Muscle layer of colon (tissue), 2 donors: ENCODE measurements around the gene KIF21A.

Source experiments
- H3K27ac ChIP-seq: one replicate; pipeline ENCODE4 v1.7.0; 2013; ENCODE audit warnings: low read depth, mild to moderate bottlenecking, low read length, moderate library complexity
- H3K27me3 ChIP-seq, 2 donors: one replicate each; pipeline ENCODE4 v1.7.0; 2013; ENCODE audit warnings: low read length in 2 of 2, mild to moderate bottlenecking in 2 of 2; ENCODE audit not compliant: insufficient read depth in 2 of 2, control insufficient read depth in 1 of 2
- H3K36me3 ChIP-seq: one replicate; pipeline ENCODE4 v1.7.0; 2013; ENCODE audit warnings: mild to moderate bottlenecking, low read length; ENCODE audit not compliant: insufficient read depth
- H3K4me1 ChIP-seq: one replicate; pipeline ENCODE4 v1.7.0; 2013; ENCODE audit warnings: mild to moderate bottlenecking, low read length; ENCODE audit not compliant: insufficient read depth
- H3K4me3 ChIP-seq, 2 donors: one replicate each; pipeline ENCODE4 v1.7.0; 2013; ENCODE audit warnings: low read length in 2 of 2, low read depth in 1 of 2, mild to moderate bottlenecking in 1 of 2, moderate library complexity in 1 of 2
- H3K9ac ChIP-seq: one replicate; pipeline ENCODE4 v1.7.0; 2013; ENCODE audit warnings: low read length
- H3K9me3 ChIP-seq: one replicate; pipeline ENCODE4 v1.7.0; 2013; ENCODE audit warnings: mild to moderate bottlenecking, low read length
- donor health status: abdominal sarcoma.
- donor health status: Adenocarcinoma of cecum.

Gene KIF21A

GRCh38 chr12:39404000-39404399, 38.9 kb downstream of the KIF21A start:
- Histone ChIP-seq H3K4me1 (no peaks in the 10 kb centered on the region), H3K9me3 (no peaks in the 10 kb centered on the region), H3K27ac (no peak overlapping the region), H3K27me3 (no peaks in the 10 kb centered on the region), H3K4me3 (no peak overlapping the region), H3K36me3 (no peaks in the 10 kb centered on the region), H3K9ac (no peak overlapping the region)

- Histone ChIP-seq H3K9me3 (no peaks in the 10 kb centered on the region), H3K4me1 (no peaks in the 10 kb centered on the region), H3K27ac (no peak overlapping the region), H3K27me3 (no peaks in the 10 kb centered on the region), H3K36me3 (no peaks in the 10 kb centered on the region), H3K4me3 (no peak overlapping the region), H3K9ac (no peak overlapping the region)
These were observed 39.5 kb downstream of the KIF21A start for GRCh38 chr12:39403376-39403775.

GRCh38 chr12:39402922-39403321, 40.0 kb downstream of the KIF21A start:
- Histone ChIP-seq H3K9me3 (no peaks in the 10 kb centered on the region), H3K4me3 (no peak overlapping the region), H3K36me3 (no peaks in the 10 kb centered on the region), H3K4me1 (no peaks in the 10 kb centered on the region), H3K27me3 (no peaks in the 10 kb centered on the region), H3K9ac (no peak overlapping the region), H3K27ac (no peak overlapping the region)

- no peak overlapping the region for H3K27ac ChIP-seq
- H3K27me3 ChIP-seq: no peaks in the 10 kb centered on the region
- no peaks in the 10 kb centered on the region for H3K9me3 ChIP-seq
- H3K4me3 ChIP-seq: no peak overlapping the region
- no peaks in the 10 kb centered on the region for H3K36me3 ChIP-seq
- no peak overlapping the region for H3K9ac ChIP-seq
- H3K4me1 ChIP-seq: no peaks in the 10 kb centered on the region
These were observed 41.5 kb downstream of the KIF21A start for GRCh38 chr12:39401459-39401858.

GRCh38 chr12:39395866-39396265, 47.1 kb downstream of the KIF21A start:
- Histone ChIP-seq H3K9me3 (no peaks in the 10 kb centered on the region), H3K27ac (no peak overlapping the region), H3K4me1 (no peaks in the 10 kb centered on the region), H3K9ac (no peak overlapping the region), H3K36me3 (no peaks in the 10 kb centered on the region), H3K4me3 (no peak overlapping the region), H3K27me3 (no peaks in the 10 kb centered on the region)

- no peak overlapping the region for H3K9ac ChIP-seq
- H3K4me1 ChIP-seq: no peaks in the 10 kb centered on the region
- no peaks in the 10 kb centered on the region for H3K36me3 ChIP-seq
- H3K9me3 ChIP-seq: no peaks in the 10 kb centered on the region
- no peak overlapping the region for H3K4me3 ChIP-seq
- H3K27ac ChIP-seq: no peak overlapping the region
- no peaks in the 10 kb centered on the region for H3K27me3 ChIP-seq
These were observed 49.0 kb downstream of the KIF21A start for GRCh38 chr12:39393890-39394289.

GRCh38 chr12:39393179-39393578, 49.7 kb downstream of the KIF21A start:
- H3K9ac ChIP-seq: no peak overlapping the region
- no peaks in the 10 kb centered on the region for H3K4me1 ChIP-seq
- no peaks in the 10 kb centered on the region for H3K27me3 ChIP-seq
- H3K36me3 ChIP-seq: no peaks in the 10 kb centered on the region
- no peaks in the 10 kb centered on the region for H3K9me3 ChIP-seq
- H3K4me3 ChIP-seq: no peak overlapping the region
- no peak overlapping the region for H3K27ac ChIP-seq

GRCh38 chr12:39392154-39392925, 50.6 kb downstream of the KIF21A start:
- no peak overlapping the region for H3K27ac ChIP-seq

GRCh38 chr12:39390752-39391151, 52.2 kb downstream of the KIF21A start:
- Histone ChIP-seq H3K27me3 (no peaks in the 10 kb centered on the region), H3K27ac (no peak overlapping the region), H3K4me3 (no peak overlapping the region), H3K9ac (no peak overlapping the region), H3K4me1 (no peaks in the 10 kb centered on the region), H3K36me3 (no peaks in the 10 kb centered on the region), H3K9me3 (no peaks in the 10 kb centered on the region)

More at GRCh38 chr12:39392154-39392925, 50.6 kb downstream of the KIF21A start:
- Histone ChIP-seq H3K27me3 (no peaks in the 10 kb centered on the region), H3K4me1 (no peaks in the 10 kb centered on the region), H3K4me3 (no peak overlapping the region), H3K9ac (no peak overlapping the region), H3K36me3 (no peaks in the 10 kb centered on the region), H3K9me3 (no peaks in the 10 kb centered on the region)

GRCh38 chr12:39389399-39390150, 53.3 kb downstream of the KIF21A start:
- H3K9ac ChIP-seq: no peak overlapping the region
- H3K27me3 ChIP-seq: no peaks in the 10 kb centered on the region
- H3K36me3 ChIP-seq: no peaks in the 10 kb centered on the region
- no peaks in the 10 kb centered on the region for H3K4me1 ChIP-seq
- no peak overlapping the region for H3K27ac ChIP-seq
- H3K4me3 ChIP-seq: no peak overlapping the region
- no peaks in the 10 kb centered on the region for H3K9me3 ChIP-seq

GRCh38 chr12:39386335-39386734, 56.6 kb downstream of the KIF21A start:
- no peaks in the 10 kb centered on the region for H3K36me3 ChIP-seq
- H3K27me3 ChIP-seq: no peaks in the 10 kb centered on the region
- H3K9ac ChIP-seq: no peak overlapping the region
- no peak overlapping the region for H3K27ac ChIP-seq
- H3K4me3 ChIP-seq: no peak overlapping the region
- H3K4me1 ChIP-seq: no peaks in the 10 kb centered on the region
- H3K9me3 ChIP-seq: no peaks in the 10 kb centered on the region
